GM19351 (cell line): ENCODE measurements around the gene ATP13A4.

Source experiments
- ATAC-seq: cut with Tn5 transposase; IDR thresholded peaks from one replicate; pipeline ENCODE4 v1.9.1; 2021; ENCODE audit warnings: mild to moderate bottlenecking, moderate library complexity; ENCODE audit not compliant: unreplicated experiment

The ATP13A4 gene

GRCh38 chr3:193407688-193408087 lies 147.0 kb downstream of the ATP13A4 start:
- ATAC-seq = no peak

- no peak for ATAC-seq
Observed at GRCh38 chr3:193407112-193407511, 147.6 kb downstream of the ATP13A4 start.

GRCh38 chr3:193403307-193403706 lies 151.4 kb downstream of the ATP13A4 start:
- no peak for ATAC-seq

- ATAC-seq = no peak
Observed at GRCh38 chr3:193400304-193400703, 154.4 kb downstream of the ATP13A4 start.

- ATAC-seq = no peak
Observed at GRCh38 chr3:193396451-193397244, 158.0 kb downstream of the ATP13A4 start.

- ATAC-seq = no peak
Observed at GRCh38 chr3:193391902-193392301, 162.8 kb downstream of the ATP13A4 start.

- no peak for ATAC-seq
Observed at GRCh38 chr3:193389335-193389734, 165.4 kb downstream of the ATP13A4 start.

- no peak for ATAC-seq
Observed at GRCh38 chr3:193388361-193388760, 166.3 kb downstream of the ATP13A4 start.

GRCh38 chr3:193387596-193387995 lies 167.1 kb downstream of the ATP13A4 start:
- ATAC-seq = no peak

- ATAC-seq = no peak
Observed at GRCh38 chr3:193378706-193379105, 176.0 kb downstream of the ATP13A4 start, which contains the start of gene ATP13A5. ATP13A5 (minus strand) TSS chr3:193378753; CDS start chr3:193378725, 28 bp downstream.

- no peak for ATAC-seq
Observed at GRCh38 chr3:193377591-193377990, 177.1 kb downstream of the ATP13A4 start.

- no peak for ATAC-seq
Observed at GRCh38 chr3:193375614-193376013, 179.1 kb downstream of the ATP13A4 start.

GRCh38 chr3:193372783-193373182 lies 181.9 kb downstream of the ATP13A4 start:
- ATAC-seq = peak; percentile 80

GRCh38 chr3:193367868-193368267 lies 186.8 kb downstream of the ATP13A4 start:
- no peak for ATAC-seq

GRCh38 chr3:193357291-193357690 lies 197.4 kb downstream of the ATP13A4 start:
- no peak for ATAC-seq

GRCh38 chr3:193354423-193354822 lies 200.3 kb downstream of the ATP13A4 start:
- ATAC-seq = no peak
